HG03139 (cell line): ENCODE measurements around the gene LBH.
A peak's percentile ranks its signal among the peaks of the same experiment; 100 is the strongest.

Source experiments
- ATAC-seq: cut with Tn5 transposase; IDR thresholded peaks from one replicate; pipeline ENCODE4 v1.9.1; 2021; ENCODE audit not compliant: unreplicated experiment

The LBH gene

DNA sequence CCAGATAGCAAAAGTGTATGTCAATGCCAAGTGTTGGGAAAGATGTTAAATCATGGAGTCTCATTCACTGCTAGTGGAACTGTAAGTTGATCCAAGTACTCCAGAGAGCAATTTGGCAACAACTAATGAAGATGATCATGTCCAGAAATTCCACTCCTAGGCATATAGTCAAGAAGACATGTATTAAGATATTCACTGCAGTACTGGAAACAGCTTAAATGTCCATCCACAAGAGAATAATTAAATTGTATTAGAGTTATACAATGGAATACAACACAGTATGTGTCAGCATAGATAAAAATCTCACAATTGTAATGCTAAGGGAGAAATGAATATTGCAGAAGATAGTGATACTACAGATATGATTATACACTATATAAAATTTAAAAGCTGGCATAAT, 15.2 kb upstream of the LBH start:
- ATAC-seq, result no peak

DNA sequence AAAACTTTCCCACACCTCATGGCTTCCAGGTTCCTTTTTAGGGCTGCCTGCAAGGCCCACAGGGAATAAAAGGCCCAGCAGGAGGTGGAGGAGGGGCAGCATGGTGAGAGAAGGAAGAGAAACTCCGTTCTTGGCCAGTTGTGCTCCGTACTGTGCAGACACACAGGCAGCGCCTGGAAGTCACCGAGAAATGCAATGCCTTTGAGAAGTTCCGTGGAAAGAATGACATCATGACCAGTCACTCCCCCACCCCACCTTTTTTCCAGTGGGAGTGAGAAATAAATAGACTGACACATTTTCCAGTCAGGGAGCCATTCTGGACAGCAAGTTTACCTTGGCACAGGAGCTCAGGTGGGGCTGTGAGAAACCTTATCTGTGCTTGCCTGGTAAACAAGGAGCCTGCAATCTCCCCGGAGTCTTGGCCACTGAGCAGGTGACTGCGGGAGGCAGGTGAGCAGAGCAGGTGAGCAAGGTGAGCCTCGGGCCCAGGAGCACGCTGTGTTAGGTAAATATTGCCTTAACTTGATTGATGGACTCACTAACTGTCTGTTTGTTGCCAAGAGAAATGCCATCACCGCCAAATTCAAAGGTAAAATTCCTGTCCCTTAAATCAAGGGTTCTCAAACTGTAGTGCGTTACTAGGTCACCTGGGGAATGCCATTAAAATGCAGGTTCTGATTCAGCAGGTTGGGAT, 13.5 kb upstream of the LBH start:
- no peak for ATAC-seq

DNA sequence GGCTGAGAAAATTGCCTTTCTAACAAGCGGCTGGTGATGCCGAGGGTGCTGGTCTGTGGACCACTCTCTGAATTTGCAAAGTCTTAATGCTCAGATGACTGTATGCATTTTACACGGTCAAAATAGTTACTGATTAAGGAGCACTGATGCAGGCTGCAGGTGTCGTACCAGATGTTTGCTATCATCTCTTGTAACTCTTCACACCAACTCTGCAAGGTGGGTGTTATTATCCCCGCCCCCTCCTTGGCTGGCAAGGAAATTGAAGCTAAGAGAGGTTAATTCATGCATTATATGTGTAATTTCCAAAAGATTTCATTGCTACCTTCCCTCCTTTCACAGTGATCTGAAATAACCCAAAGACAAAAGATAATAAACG, 13.0 kb upstream of the LBH start:
- no peak for ATAC-seq

DNA sequence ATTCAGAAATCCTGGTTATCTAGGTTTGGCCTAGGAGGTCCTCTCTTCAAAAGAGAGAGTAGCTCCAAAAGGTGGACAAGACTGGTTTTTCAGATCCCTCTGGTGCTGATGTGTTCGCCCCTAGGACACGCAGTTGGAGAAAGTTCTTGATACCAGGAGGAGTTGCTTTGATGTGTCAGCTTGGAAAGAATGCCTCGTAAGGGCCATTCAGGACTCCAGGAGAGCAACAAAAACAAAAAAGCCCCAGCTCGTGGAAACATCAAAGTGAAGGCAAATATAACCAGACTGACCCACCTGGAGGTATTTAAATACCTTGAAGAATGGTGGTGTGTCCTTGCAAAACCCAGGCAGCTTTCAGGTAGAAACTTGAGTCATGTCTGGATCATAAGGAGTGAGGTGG, 12.5 kb upstream of the LBH start:
- no peak for ATAC-seq

DNA sequence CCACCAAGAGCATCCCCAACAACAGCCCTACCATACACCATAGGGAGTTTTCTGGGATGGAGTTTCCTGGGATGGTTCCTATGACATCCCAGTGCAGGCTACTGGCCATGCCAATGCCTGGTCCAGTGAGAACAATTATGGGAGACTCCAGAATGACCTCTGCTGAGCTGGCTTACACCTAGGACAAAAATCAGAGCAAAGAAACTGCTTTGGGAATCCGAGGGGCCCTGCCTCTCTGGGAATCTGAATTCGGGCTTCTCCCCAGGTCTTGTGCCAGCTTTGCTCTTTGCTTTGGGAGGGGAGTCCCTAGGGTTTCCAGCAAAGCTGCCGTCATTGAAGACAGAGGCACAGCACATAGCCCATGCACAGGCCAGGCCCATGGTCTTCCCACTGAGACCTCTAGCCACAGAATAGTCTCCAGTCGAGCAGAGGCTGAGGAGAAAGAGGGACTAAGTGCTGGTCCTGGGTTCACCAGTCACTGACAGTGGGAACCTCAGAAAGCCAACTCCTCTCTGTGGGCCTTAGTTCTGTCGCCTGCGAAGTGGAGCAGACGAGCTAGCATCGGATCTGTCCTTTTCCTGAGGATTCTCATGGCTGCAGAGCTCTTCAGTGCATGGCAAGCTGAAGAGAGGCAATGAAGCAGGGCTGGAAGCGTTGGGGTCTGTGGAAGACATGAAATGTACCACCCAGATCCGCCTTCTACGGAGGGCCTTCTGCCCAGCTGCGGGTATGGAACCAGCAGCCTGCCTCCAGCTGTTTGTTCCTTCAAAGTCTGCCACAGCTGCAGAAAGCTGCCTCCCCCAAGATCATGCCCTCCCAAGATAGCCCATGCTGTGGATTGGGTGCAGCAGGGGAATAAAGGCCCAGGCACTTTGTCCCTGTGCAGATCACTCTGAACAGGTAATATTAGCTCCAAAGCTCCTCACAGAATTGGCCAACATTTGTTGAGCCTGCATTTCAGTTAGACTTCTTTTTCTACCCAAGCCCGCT, 11.2 kb upstream of the LBH start:
- no peak for ATAC-seq

DNA sequence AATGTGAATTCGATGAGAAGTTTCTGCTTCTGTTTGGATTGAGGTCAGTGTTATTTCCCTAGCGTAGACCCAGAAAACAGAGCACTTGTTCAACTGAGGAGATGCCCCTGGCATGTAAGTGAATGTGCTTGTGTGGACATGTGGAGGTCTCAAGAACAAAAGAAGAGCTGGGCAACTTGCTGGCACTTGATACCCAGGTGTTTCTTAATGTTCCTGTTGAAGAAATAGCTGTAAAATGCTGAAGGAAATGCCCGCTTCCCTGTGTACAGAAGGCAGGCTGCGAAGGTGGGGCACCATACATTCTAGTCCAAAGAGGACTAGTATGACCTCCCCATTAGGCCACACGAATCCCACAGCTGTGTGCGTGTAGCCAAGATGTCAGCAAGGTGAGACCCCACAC, 9.8 kb upstream of the LBH start:
- no peak for ATAC-seq

DNA sequence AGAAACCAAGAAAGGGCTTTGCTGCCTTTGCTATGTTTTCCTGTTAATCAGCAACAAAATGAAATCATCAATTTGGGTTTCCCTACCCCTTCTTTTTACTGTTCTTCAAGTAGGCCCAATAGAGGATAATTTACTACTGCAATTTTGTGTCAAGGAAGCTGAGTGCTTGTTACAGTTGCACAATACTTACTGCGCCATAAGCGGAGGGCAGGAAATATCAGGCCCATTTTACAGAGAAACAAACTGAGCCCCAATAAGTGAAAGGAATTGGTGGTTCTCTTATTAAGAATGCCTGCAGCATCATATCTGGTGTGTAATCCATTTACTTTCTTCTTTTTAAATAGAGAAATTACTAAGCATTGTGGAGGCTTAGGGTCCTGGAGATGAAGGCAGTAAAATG, 9.3 kb upstream of the LBH start:
- ATAC-seq, result no peak

DNA sequence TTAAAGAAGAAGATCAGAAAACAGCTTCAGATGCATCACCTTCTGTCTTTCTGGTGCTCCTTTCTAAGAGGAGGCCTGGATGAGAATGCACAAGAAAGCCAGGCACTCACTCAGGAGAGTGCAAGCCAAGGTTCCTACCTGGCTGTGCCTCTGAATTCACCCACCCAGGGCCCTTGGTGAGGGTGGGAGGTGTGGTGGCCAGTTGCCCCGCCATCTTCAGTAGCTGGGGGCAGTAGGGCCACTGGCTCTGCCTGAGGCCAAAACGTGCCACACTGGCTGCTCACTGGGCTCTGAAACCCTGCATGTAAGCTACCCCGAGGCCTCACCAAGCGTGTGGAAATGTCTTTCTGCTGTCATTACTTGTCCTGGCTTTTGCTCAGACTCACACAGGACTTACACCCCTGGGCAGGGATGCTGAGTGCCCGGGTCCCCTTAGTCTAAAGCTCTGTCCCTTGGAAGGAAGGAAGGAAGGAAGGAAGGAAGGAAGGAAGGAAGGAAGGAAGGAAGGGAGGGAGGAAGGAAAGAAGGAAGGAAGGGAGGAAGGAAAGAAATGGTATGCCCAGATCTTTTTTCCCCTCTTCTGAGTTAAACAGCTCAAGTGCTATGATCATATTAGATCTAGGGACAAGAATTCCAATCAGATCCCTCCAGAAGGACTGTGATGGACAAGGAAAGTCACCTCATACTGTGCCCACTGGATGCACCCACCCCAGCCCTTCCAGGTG, 8.5 kb upstream of the LBH start:
- ATAC-seq, result no peak

DNA sequence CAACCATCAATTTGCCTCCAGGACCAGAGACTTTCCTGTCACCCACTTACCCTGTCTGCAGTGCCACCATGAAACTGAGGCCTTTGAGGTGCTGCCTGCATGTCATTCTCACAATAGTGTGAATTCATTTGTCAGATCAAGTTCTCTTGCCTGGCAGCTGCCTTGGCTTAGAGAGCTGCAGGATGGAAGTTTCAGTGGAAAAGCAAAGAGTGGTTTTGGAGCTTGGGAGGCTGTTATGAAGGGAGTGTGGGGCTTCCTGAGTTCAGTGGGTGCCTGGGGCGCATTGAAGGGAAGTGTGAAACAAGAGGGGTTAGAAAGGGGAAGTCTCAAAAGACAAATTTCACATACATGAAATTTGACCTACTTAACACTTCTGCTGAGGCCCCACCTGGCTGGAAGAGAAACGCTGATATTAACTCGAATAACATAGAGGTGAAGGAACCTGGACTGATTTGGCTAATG, 7.9 kb upstream of the LBH start:
- no peak for ATAC-seq

DNA sequence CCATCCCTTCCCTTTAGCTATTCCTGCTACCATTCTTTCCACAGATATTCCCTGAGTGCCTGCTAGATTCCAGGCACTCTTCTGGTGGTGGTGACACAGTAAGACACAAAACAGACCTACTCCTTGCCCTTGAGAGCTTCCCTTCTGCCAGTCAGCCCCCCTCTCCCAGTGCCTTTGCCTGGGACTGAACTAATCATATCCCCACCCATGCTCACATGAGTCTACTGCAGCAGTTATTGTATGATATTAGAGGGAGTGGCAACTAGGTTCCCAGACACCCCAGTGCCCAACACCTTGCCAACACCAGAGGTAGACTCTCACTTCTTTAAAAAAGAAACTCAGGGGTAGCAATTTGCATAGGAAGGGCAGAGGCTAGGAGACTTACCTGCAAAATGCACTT, 7.2 kb upstream of the LBH start:
- ATAC-seq, result no peak

DNA sequence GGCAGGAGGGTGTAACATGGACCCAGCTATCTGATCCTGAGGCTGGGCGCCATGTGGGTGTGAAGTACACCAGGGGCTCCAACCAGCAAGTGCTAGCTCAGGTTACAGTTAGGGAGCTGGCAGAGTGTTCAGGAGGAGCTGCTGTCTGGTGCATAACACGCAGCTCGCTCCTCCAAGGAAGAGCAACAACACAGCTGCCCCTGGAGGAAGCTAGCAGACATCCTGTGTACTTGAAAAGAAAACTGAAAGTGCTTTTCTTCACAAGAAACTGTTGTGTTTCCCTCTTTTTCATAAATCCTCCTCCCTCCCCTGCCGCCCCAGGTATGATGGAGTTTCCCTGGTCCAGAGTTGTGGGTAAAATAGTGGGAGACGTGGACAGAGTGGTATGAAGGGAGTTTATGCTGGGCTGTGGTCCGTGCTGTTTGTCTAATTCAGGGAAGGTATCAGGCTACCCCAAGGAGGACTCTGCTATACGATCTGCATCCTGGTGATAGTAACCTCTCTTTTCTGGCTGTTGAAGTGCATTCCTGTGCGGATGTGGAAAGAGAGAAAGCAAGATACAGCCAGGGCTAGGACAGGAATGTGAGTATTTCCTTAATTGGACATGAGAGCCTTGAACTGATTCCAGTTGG, 6.1 kb upstream of the LBH start:
- ATAC-seq, result peak; percentile 62

DNA sequence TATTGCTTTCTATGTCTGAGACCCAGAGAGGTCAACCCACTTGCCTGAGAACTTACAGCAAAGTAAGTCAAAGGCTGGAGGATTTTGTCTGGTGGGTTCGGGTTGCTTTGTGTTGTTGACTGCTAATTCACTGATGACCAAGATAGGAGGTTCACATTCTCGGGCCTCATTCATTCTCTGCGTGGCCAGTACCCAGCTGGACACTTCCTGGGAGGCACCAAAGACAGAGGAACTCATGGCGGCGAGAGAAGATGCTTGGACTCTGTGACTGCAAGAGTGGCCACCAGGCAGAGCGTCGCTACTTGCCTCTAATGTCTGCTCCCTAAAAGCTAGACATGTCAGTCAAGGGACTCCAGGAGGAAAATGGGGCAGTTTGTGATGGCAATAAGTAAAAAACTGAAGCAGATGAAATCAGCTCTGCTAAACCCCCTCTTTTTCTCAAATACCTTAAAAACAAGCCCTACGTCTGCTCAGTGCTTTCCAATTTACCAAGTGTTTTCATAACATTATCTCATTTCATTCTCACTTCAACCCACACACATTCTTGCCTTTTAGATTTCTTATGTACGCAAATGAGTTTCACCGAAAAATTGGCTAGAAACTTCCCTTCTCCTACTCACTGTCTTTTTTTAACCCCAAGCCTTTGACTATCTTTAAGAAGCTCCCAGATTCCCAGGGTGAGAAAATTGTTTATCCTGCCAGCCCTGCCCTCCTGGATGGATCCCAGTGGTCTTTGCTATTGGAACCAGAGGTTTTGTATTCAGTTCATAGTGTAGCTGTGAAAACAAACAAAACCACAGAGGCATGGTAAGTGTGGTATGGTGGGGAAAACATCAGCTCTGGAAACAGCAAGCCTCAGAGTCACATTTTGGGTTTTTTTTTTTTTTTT, 4.9 kb upstream of the LBH start:
- no peak for ATAC-seq

DNA sequence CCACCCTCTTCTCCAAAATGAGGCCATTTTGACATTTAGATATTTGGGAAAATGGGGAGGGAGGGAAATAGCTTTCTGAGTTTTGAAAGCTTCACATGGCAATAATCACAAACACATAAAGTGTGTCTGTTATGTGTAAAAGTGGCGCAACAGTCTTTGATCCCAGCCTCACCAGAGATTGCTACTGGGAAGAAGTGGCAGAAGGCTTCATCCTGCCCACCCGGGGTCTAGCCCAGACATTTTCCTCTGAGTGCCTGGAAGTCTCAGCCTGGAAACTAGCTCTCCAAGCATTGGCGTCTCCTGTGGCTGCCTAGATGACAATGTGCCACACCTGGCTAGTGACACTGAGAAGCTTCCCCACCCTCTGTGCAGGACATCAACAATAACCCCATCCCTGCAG, 1.7 kb upstream of the LBH start:
- ATAC-seq, result no peak

DNA sequence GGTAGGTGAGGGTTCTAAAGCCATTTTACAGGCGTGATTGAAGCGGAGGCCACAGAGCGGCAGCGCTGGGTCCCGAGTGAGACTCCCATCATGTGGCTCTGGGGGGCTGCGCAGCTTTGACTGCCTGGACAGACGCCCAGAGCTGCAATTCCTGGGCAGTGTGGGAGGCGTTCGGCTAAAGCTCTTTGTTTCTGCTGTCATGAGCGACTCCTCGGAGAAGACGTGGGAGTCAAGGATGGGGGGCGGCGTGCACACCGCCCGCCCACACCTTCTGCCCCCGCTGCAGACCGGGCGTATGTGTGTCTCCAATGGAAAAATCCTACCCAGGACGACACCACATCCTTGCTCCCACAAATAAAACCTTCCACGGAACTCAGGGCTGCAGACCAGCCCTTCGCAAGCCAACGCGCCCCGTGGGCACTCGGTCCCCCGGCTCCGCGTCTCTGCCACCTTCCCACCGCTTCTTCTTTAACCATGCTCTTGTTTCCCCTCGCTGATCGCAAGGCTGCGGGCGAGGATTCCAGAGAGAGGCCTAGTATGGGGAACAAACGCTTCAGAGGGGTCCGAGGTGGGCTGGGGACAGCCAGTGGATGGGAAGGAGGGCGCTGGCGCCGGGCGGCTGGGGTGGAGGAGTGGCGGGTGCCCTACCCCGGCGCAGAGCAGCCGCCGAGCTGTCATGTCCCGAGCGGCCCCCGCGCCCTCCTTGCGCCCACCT, 680 bp upstream of the LBH start:
- peak; percentile 18 for ATAC-seq

DNA sequence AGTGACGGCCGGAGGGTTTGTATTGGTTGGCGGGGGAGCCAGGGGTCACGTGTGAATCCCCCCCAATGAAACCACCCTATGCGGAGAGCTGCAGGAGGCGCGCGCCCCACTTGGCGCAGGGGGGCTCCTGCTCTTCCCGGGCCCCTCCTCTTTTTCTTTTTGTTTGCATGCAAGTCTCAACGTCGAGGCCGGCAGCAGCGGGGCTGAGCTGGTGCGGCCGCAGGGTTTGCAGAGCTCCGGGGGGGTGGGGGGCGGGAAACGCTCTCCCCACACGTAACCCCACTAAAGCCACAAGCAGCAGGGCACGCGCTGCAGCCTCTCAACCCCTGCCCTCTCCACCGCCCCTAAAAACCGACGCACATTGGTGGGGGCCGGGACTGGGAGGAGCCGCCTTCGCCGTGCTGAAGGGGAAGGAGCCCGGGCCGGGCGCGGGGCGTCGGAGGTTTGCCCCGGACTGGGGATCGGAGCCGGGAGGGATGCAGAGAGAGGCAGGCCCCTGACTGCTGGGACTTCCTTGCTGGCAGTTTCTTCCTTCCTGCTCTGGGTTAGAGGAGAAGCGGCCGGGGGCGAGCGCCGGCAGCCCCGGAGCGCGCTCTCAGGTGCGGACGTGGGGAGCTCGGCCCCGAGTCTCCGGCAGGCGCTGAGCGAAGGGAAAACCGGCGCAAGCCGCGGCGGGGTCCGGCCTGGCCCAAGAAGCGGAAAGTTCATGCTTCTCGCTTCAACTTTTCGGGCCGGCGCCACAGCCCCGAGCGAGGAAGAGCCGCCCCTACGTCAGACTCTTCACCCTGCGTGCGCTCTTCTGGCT, 864 bp downstream of the LBH start:
- ATAC-seq, result peak; percentile 26

DNA sequence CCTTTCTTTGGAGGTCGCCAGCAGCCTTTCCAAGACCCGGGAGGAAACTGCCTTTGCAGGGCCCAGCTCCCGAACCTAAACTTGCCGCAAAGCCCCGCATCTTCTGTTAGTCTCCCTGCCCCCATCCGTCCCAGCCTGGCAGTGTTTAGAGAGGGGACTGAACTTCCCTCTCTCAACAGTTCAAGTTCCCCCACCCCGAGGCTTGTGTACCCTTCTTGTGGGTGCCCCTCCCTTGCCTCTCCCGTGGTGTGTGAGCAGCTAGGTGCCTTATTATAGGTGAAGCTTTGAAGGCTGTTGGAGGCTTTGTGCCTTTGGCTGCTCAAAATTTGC, 1.4 kb downstream of the LBH start:
- ATAC-seq, result no peak

DNA sequence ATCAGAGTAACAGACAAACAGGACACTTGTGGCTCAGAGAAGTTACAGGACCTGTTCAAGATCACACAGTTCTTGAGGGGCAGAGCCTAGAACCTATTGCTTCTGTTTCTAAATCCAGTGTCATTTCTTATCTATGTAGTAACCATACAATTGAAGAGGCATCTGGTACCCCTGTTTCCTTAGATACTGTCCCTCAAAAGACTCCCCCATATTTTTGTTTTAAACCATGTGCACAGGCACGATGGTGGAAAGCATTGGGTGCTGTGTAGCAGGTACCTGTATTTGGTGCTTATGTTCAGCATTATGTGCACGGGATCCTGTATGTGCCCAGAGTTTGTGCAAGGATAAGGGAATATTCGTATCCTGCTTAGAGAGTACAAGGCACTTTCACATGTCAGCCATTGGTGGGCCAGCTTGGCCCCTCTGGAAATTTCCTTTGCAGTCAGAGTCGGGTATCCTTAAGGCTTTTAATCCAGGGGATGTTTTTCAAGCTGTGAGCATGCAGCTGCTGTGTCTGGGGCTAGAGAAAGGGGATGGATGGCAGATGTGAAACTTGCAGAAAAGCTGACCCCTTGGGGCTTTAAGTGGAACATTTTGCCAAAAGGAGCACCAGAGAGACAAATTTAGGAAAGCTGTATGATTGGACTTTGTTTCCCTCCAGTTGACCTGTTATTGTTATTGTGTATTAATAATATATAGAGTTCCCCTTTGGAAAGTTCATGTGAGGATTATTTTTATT, 2.1 kb downstream of the LBH start:
- ATAC-seq, result no peak
